ENCODE data around the gene SRSF4.

DNA sequence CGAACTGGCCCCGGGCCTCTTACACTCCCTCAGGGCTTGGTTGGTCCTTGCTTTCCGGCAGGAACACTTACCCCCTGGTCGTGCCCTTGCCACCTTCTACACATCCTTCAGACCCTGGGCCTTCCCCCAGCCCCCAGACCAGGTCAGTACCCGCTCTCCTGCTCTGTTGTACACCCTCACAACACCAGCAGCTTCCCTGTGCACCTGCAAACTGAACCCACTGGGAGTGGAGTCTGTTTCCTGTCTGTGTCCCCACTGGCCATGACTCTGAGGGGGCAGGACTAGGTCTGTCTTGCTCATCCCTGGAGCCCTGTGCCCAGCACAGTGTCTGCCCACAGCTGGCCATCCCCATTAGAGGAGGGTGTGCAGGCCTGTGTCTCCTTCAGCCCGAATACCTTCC is 55.9 kb downstream of the SRSF4 start:
- TF ChIP-seq, protein P1, sequence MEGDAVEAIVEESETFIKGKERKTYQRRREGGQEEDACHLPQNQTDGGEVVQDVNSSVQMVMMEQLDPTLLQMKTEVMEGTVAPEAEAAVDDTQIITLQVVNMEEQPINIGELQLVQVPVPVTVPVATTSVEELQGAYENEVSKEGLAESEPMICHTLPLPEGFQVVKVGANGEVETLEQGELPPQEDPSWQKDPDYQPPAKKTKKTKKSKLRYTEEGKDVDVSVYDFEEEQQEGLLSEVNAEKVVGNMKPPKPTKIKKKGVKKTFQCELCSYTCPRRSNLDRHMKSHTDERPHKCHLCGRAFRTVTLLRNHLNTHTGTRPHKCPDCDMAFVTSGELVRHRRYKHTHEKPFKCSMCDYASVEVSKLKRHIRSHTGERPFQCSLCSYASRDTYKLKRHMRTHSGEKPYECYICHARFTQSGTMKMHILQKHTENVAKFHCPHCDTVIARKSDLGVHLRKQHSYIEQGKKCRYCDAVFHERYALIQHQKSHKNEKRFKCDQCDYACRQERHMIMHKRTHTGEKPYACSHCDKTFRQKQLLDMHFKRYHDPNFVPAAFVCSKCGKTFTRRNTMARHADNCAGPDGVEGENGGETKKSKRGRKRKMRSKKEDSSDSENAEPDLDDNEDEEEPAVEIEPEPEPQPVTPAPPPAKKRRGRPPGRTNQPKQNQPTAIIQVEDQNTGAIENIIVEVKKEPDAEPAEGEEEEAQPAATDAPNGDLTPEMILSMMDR (IDR thresholded peaks at IDR 0.05; ENCODE audit: low read length) = no peak
- TF ChIP-seq EZH2 (IDR thresholded peaks at IDR 0.05; ENCODE audit: borderline replicate concordance, low read length) = no peak
